ENCODE results near the gene NRG3. TPM values are rescaled to one million over a fixed set of nuclear protein-coding genes. Genes with fewer than 3 reads are reported as not detected.

The NRG3 gene
- total RNA-seq, 2 donors from 2014 or later: not detected

DNA sequence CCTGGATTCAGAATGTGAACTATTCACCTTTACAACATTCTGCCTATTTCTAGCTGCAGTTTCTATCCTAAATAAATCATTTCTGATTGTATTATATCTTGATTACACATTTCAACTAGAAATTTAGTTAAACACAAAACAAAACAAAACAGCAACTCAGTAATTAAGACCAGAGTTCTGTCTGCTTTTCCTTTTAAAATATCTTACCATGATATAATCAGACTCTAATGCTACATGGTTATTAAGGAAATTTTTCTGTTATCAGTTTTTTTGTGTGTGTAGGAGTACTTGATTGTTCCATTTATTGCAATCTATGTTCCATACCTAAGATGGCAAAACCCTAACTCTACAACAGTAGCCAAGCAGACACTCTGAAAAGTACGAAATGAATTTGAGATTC, 663.3 kb downstream of the NRG3 start:
- ATAC-seq (no peak), DNase-seq (ENCODE audit: low spot score) (no peak)
- Mint-ChIP-seq H3K27me3 (no peaks in the 10 kb centered on the region), H3K4me1 (ENCODE audit: low read depth in 2 of 2) (no peaks in the 10 kb centered on the region), H3K9me3 (peaks cover 8% of the 10 kb centered on the region), H3K27ac (no peak overlapping the region), H3K4me3 (no peak overlapping the region), H3K36me3 (peaks cover 6% of the 10 kb centered on the region)

GRCh38 chr10:82543631-82544030, 668.6 kb downstream of the NRG3 start:
- peaks cover 20% of the 10 kb centered on the region for H3K9me3 Mint-ChIP-seq
- peaks cover 6% of the 10 kb centered on the region for H3K36me3 Mint-ChIP-seq
- DNase-seq (ENCODE audit: low spot score) (no peak), ATAC-seq (no peak)
- H3K27me3 Mint-ChIP-seq: no peaks in the 10 kb centered on the region
- no peak overlapping the region for H3K4me3 Mint-ChIP-seq
- no peaks in the 10 kb centered on the region for H3K4me1 Mint-ChIP-seq (ENCODE audit: low read depth in 2 of 2)
- H3K27ac Mint-ChIP-seq: no peak overlapping the region

DNA sequence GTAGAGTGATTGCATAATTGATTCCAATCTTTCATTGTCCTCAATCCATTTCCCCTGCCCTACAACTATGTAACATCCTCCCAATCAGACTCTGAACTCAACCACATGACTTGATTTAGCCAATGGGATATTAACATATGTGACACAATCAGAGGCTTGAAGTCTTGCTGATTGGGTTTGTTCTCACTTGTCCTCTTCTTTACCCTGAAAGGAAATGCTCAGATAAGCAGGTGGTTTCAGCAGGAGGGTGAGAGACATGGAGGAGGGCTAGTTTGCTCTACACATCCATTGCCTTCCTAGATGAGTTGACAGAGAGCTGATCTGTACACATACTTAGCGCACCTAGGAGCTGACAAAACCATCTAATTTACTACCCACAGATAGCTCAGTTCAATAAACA, 669.4 kb downstream of the NRG3 start:
- Mint-ChIP-seq H3K36me3 (peaks cover 6% of the 10 kb centered on the region), H3K4me3 (no peak overlapping the region), H3K4me1 (ENCODE audit: low read depth in 2 of 2) (no peaks in the 10 kb centered on the region), H3K9me3 (peaks cover 20% of the 10 kb centered on the region), H3K27ac (no peak overlapping the region), H3K27me3 (no peaks in the 10 kb centered on the region)
- no peak for DNase-seq (ENCODE audit: low spot score)
- ATAC-seq: no peak

DNA sequence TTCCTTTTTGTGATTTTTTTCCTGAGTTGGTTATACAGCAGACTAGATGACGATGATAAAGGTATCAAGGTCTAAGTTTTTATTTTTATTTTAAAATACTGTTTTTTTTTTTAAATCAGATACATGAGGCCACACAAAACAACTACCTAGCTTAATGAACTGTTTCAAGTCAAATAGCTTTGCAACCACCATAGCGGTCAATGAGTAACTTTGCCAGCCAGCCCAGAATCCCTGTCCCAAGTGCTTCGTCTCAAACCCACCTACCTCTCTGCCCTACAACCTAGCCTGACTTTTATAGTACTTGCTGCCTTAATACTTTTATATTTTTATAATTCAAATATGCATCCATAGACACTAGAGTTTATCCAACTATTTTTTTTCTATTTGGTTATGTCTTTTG, 676.5 kb downstream of the NRG3 start:
- DNase-seq (ENCODE audit: low spot score): no peak
- peaks cover 15% of the 10 kb centered on the region for H3K9me3 Mint-ChIP-seq
- ATAC-seq: no peak
- no peaks in the 10 kb centered on the region for H3K4me1 Mint-ChIP-seq (ENCODE audit: low read depth in 2 of 2)
- H3K27me3 Mint-ChIP-seq: no peaks in the 10 kb centered on the region
- no peaks in the 10 kb centered on the region for H3K36me3 Mint-ChIP-seq
- no peak overlapping the region for H3K27ac Mint-ChIP-seq
- no peak overlapping the region for H3K4me3 Mint-ChIP-seq

DNA sequence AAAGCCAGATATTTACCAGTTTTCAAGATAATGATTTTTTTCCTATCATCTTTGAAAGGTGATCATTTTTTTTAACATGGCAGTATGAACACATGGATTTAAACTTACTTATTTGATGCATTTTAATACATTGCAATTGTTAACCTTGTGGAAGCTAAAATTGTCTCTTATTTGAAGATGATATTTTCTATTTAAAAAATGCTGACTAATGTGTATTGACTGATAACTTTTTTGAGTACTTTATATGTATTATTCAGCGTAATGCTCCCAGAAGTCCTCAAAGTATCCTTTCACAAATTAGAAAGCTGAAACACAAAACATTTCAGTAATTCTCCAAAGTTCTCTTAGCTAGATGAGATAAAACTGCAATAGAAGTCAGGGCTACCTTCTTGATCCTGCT, 677.3 kb downstream of the NRG3 start:
- no peaks in the 10 kb centered on the region for H3K4me1 Mint-ChIP-seq (ENCODE audit: low read depth in 2 of 2)
- H3K27ac Mint-ChIP-seq: no peak overlapping the region
- no peak for DNase-seq (ENCODE audit: low spot score)
- no peaks in the 10 kb centered on the region for H3K36me3 Mint-ChIP-seq
- peaks cover 12% of the 10 kb centered on the region for H3K9me3 Mint-ChIP-seq
- ATAC-seq: no peak
- H3K4me3 Mint-ChIP-seq: no peak overlapping the region
- H3K27me3 Mint-ChIP-seq: no peaks in the 10 kb centered on the region

DNA sequence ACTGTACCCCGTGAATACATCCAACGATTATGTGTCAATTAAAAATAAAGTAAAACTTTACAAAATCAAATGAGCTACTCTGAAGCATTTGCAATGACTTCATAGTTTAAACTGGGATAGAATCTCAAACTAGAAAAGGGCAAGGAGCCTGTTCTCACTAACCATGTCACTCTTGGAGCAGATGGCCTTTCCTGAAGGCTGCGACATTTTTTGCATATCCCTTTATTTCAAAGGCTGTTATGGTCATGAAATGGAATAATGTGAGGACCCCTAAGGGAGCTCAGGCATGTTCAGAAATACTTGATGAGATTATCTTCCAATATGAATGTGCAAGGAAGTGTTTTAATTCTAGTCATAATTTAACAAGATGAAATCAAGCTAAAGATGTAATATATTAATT, 679.4 kb downstream of the NRG3 start:
- Mint-ChIP-seq H3K36me3 (no peaks in the 10 kb centered on the region), H3K9me3 (peaks cover 8% of the 10 kb centered on the region), H3K4me3 (no peak overlapping the region), H3K27ac (no peak overlapping the region), H3K27me3 (no peaks in the 10 kb centered on the region), H3K4me1 (ENCODE audit: low read depth in 2 of 2) (no peaks in the 10 kb centered on the region)
- no peak for DNase-seq (ENCODE audit: low spot score)
- ATAC-seq: no peak

DNA sequence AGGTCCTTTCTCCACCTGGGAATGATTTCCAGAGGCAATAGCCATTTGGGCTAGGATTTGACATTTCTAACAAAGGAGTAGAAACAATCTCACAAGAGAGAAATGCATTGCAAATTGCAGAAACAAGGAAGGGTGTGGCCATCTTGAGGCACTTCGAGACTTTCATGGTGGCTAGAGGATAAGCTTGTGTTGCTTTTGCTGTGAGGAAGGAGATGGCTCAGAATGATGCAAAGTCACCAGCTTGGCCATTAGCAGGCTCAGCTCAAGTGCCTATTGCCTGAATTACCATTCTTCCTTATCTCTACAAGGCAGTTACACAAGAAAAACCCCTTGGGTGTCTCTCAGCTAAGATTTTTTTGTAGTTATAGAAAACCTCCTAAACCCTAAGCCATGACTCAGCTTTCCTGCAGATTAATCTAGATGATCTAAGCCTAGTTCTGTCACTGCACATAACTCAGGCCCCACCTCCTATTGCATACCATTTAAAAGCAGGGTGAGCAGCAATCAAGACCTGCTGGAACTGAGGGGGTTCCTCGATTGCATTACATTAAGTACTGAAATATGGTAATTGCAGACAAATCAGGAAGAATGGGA, 683.1 kb downstream of the NRG3 start:
- Mint-ChIP-seq H3K27ac (no peak overlapping the region), H3K4me1 (ENCODE audit: low read depth in 2 of 2) (no peaks in the 10 kb centered on the region), H3K27me3 (no peaks in the 10 kb centered on the region), H3K9me3 (peaks cover 6% of the 10 kb centered on the region), H3K4me3 (no peak overlapping the region), H3K36me3 (no peaks in the 10 kb centered on the region)
- ATAC-seq: no peak
- no peak for DNase-seq (ENCODE audit: low spot score)

DNA sequence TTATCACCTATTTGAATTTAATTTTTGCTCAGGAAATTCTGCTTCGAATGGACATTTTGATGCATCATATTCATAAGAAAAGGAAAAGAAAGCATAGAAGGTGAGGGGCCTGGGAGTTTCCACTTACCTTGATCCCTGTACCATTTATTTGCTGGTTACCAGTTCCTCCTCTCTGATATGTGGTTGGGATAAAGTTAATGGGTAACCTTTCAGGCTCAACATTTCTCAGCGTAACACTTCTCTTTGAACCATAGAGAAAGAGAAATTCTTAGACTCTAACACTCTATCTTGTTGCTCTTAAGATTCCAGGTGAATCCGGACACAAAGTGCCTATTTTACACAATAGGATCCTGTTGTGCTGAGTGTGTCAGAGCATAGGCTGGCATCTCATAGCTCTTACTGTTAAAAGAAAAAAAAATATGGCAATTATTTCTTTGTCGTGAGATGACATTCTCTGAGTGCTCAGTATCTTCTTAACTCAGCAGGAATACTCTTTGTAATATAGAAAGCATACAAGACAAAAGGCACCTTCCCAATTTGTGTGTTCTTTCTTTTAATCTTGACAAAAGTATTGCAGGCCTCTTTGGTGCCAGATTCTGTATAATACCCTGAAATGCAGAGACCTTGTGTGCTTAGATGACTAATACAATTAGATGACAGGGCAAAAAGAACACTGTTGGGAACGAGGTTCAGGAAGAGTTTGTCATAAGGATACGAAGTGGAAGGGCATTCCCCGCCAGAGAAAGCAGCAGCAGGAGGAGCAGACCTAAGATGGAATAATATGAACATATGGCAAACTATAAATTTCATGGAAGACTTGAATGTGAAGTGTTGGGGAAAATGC, 689.6 kb downstream of the NRG3 start:
- Mint-ChIP-seq H3K27ac (no peak overlapping the region), H3K4me3 (no peak overlapping the region), H3K4me1 (ENCODE audit: low read depth in 2 of 2) (no peaks in the 10 kb centered on the region), H3K36me3 (peaks cover 5% of the 10 kb centered on the region), H3K27me3 (no peaks in the 10 kb centered on the region), H3K9me3 (peaks cover 5% of the 10 kb centered on the region)
- DNase-seq (ENCODE audit: low spot score): no peak
- ATAC-seq: no peak

GRCh38 chr10:82565197-82565575, 690.2 kb downstream of the NRG3 start:
- H3K36me3 Mint-ChIP-seq: peaks cover 5% of the 10 kb centered on the region
- H3K9me3 Mint-ChIP-seq: peaks cover 9% of the 10 kb centered on the region
- H3K27me3 Mint-ChIP-seq: no peaks in the 10 kb centered on the region
- H3K4me3 Mint-ChIP-seq: no peak overlapping the region
- H3K4me1 Mint-ChIP-seq (ENCODE audit: low read depth in 2 of 2): no peaks in the 10 kb centered on the region
- ATAC-seq: no peak
- DNase-seq (ENCODE audit: low spot score): no peak
- no peak overlapping the region for H3K27ac Mint-ChIP-seq

GRCh38 chr10:82572744-82573143, 697.8 kb downstream of the NRG3 start:
- H3K27me3 Mint-ChIP-seq: no peaks in the 10 kb centered on the region
- H3K4me3 Mint-ChIP-seq: no peak overlapping the region
- H3K36me3 Mint-ChIP-seq: no peaks in the 10 kb centered on the region
- peaks cover 17% of the 10 kb centered on the region for H3K9me3 Mint-ChIP-seq
- ATAC-seq (no peak), DNase-seq (ENCODE audit: low spot score) (no peak)
- H3K4me1 Mint-ChIP-seq (ENCODE audit: low read depth in 2 of 2): no peaks in the 10 kb centered on the region
- H3K27ac Mint-ChIP-seq: no peak overlapping the region

DNA sequence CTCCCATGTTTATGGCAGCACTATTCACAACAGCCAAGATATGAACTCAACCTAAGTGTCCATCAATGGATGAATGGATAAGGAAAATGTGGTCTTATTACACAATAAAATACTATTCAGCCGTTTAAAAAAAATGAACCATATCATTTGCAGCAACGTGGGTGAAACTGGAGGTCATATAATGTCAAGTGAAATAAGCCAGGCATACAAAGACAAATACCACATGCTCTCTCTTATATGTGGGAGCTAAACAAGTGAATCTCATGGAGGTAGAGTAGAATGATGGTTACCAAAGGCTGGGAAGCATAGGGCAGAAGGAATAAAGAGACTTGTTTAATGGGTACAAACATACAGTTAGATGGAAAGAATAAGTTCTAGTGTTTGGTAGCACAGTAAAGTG, 699.1 kb downstream of the NRG3 start:
- no peak overlapping the region for H3K4me3 Mint-ChIP-seq
- ATAC-seq: no peak

DNA sequence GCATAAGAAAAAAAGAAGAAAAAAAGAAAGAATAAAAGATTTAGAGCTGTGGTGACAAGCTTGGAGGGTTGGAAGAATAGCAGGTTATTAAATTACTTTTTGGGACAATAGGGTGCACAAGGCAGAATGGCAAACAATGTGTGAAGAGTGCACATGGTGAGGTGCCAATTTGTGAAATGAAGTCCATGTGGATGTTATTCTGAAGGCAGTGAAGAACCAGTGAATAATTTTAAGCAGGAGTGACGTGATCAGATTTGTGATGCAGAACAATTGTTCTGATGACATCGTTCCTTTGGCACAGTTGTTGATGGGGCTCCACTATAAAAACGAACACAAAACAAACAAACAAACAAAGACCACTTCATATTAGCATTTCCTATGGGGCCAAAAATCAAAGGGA, 700.3 kb downstream of the NRG3 start:
- Mint-ChIP-seq H3K4me3 (no peak overlapping the region), H3K4me1 (ENCODE audit: low read depth in 2 of 2) (no peaks in the 10 kb centered on the region), H3K9me3 (peaks cover 12% of the 10 kb centered on the region), H3K27me3 (no peaks in the 10 kb centered on the region), H3K27ac (no peak overlapping the region), H3K36me3 (no peaks in the 10 kb centered on the region)
- DNase-seq (ENCODE audit: low spot score): no peak
- ATAC-seq: no peak

More for the DNA sequence above, 699.1 kb downstream of the NRG3 start:
- no peaks in the 10 kb centered on the region for H3K27me3 Mint-ChIP-seq
- H3K9me3 Mint-ChIP-seq: peaks cover 17% of the 10 kb centered on the region
- no peaks in the 10 kb centered on the region for H3K36me3 Mint-ChIP-seq
- H3K27ac Mint-ChIP-seq: no peak overlapping the region
- DNase-seq (ENCODE audit: low spot score): no peak
- H3K4me1 Mint-ChIP-seq (ENCODE audit: low read depth in 2 of 2): no peaks in the 10 kb centered on the region

DNA sequence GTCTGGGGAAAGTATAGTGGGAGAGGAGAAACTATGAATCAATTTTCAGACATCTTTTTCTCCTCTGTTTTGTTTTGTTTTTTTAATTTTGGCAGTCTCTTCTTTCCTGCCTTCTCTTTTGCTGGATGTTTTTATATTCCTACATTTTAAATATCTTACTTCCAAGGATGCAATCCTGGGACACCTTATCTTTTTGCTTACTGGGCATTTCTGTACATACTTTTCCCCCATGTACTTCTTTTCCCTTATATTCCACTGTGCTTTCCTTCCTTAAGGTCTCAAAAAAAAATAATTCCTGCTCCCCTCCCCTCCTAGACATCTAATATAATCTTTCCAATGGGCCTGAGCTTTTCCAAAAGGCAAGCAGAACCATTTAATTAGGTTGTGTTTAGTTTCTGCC, 701.1 kb downstream of the NRG3 start:
- H3K4me3 Mint-ChIP-seq: no peak overlapping the region
- no peaks in the 10 kb centered on the region for H3K4me1 Mint-ChIP-seq (ENCODE audit: low read depth in 2 of 2)
- H3K36me3 Mint-ChIP-seq: no peaks in the 10 kb centered on the region
- H3K9me3 Mint-ChIP-seq: peaks cover 12% of the 10 kb centered on the region
- ATAC-seq (no peak), DNase-seq (ENCODE audit: low spot score) (no peak)
- no peak overlapping the region for H3K27ac Mint-ChIP-seq
- no peaks in the 10 kb centered on the region for H3K27me3 Mint-ChIP-seq

- DNase-seq (ENCODE audit: low spot score) (no peak), ATAC-seq (no peak)
- Mint-ChIP-seq H3K27ac (no peak overlapping the region), H3K27me3 (no peaks in the 10 kb centered on the region), H3K9me3 (peaks cover 16% of the 10 kb centered on the region), H3K4me3 (no peak overlapping the region), H3K4me1 (ENCODE audit: low read depth in 2 of 2) (no peaks in the 10 kb centered on the region), H3K36me3 (no peaks in the 10 kb centered on the region)
These were observed 706.9 kb downstream of the NRG3 start for GRCh38 chr10:82581940-82582339.

DNA sequence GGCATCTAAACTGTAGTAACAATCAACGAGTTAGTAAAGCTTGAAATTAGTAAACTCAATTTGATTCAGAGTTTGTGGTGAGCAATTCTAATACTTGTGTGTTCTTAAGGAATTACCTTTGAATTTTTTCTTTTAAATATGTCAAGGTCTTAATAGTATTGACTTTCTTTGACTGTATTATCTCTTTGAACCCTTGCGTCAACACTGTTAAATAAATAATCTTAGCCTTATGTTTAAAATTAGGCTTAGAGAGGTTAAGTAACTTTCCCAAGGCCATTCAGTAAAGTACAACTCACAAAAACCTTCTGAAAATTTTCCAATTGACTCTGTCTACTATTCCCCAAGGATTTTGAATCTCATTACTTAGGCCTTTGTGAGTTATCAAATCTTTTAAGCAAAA, 716.4 kb downstream of the NRG3 start:
- Mint-ChIP-seq H3K27me3 (no peaks in the 10 kb centered on the region), H3K9me3 (peaks cover 10% of the 10 kb centered on the region), H3K36me3 (peaks cover 4% of the 10 kb centered on the region), H3K4me1 (ENCODE audit: low read depth in 2 of 2) (no peaks in the 10 kb centered on the region), H3K27ac (no peak overlapping the region), H3K4me3 (no peak overlapping the region)
- DNase-seq (ENCODE audit: low spot score): no peak
- ATAC-seq: no peak
